Measurements from ENCODE around the gene PIAS4.

Gene PIAS4

DNA sequence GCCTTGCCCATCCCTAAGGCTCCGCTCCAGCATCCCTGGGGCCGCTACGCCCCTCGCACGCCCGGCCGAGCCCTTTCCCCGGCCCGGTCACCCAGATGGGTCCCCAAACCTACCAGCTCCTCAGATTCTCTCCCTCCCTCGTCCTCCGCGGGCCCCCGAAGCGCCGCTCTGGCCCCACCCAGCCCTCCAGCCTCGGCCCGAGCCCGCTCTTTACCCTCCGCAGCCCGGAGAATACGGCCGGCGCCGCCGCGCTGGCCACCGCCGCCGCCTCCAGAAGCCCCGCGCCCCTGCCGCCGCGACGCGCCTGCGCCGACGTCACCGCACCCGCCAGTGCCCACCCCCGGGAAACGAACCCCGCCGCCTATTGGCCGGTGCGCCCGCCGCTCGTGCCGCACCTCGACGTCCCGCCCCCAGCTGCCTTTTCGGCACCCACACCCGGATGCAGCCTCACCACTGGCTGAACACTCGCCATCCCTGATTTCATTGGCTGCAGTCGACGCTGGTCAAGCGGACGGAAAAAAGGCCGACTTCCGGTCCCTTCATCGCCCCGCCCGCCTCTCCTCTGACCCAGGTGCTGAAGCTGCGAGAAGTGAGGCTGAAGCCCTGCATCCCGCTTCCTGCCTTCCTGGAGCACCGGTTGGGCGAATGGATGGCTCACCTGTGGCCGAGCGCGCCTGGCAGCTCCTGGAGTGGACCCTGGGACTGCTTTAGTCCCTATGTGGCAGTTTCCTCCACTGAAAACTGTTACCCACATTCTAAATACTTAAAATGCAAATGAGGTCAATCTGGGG lies 36.5 kb upstream of the PIAS4 start, which contains the start of gene DAPK3:
DAPK3 (minus strand) TSS at position 292 of the 791 bp plus-strand sequence. CDS start 1,364 bp downstream, outside the sequence.
- peak within 1 kb of the TSS; percentile 82 for H3K4me3 ChIP-seq (ENCODE audit: low read depth, low read length)
- DNase-seq (ENCODE audit: low read depth) = peak; percentile 99
- TF ChIP-seq, protein P1, sequence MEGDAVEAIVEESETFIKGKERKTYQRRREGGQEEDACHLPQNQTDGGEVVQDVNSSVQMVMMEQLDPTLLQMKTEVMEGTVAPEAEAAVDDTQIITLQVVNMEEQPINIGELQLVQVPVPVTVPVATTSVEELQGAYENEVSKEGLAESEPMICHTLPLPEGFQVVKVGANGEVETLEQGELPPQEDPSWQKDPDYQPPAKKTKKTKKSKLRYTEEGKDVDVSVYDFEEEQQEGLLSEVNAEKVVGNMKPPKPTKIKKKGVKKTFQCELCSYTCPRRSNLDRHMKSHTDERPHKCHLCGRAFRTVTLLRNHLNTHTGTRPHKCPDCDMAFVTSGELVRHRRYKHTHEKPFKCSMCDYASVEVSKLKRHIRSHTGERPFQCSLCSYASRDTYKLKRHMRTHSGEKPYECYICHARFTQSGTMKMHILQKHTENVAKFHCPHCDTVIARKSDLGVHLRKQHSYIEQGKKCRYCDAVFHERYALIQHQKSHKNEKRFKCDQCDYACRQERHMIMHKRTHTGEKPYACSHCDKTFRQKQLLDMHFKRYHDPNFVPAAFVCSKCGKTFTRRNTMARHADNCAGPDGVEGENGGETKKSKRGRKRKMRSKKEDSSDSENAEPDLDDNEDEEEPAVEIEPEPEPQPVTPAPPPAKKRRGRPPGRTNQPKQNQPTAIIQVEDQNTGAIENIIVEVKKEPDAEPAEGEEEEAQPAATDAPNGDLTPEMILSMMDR (IDR thresholded peaks at IDR 0.05; ENCODE audit: insufficient read depth, low read depth, low read length, missing control alignments) = no peak

GRCh38 chr19:3975144-3975543 lies 32.4 kb upstream of the PIAS4 start:
- TF ChIP-seq, protein P1 (IDR thresholded peaks at IDR 0.05; ENCODE audit: insufficient read depth, low read depth, low read length, missing control alignments) = no peak
- DNase-seq (ENCODE audit: low read depth) = no peak
- H3K4me3 ChIP-seq (ENCODE audit: low read depth, low read length) = no peak overlapping the region

DNA sequence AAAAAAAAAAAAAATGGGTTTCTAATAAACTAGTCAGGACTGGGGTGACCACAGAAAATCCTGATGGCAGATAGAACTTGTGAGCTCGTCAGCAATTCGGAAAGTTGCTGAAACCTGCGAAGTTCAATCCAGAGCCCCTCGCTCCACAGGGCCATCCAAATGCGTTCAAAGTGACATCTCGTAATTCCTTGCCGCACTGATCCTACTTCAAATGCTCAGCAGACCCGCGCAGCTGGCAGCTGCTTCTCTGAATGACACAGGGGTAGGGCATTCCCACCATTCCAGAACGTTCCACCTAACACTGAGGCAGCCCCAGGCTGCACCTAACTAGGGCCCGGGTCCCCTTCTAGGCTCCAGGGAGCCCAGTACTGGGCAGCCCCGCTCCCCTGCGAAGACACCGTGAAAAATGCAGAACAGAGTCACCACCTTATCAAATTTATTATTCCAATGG lies 31.9 kb upstream of the PIAS4 start:
- TF ChIP-seq, protein P1 (IDR thresholded peaks at IDR 0.05; ENCODE audit: insufficient read depth, low read depth, low read length, missing control alignments) = no peak
- no peak overlapping the region for H3K4me3 ChIP-seq (ENCODE audit: low read depth, low read length)
- no peak for DNase-seq (ENCODE audit: low read depth)

DNA sequence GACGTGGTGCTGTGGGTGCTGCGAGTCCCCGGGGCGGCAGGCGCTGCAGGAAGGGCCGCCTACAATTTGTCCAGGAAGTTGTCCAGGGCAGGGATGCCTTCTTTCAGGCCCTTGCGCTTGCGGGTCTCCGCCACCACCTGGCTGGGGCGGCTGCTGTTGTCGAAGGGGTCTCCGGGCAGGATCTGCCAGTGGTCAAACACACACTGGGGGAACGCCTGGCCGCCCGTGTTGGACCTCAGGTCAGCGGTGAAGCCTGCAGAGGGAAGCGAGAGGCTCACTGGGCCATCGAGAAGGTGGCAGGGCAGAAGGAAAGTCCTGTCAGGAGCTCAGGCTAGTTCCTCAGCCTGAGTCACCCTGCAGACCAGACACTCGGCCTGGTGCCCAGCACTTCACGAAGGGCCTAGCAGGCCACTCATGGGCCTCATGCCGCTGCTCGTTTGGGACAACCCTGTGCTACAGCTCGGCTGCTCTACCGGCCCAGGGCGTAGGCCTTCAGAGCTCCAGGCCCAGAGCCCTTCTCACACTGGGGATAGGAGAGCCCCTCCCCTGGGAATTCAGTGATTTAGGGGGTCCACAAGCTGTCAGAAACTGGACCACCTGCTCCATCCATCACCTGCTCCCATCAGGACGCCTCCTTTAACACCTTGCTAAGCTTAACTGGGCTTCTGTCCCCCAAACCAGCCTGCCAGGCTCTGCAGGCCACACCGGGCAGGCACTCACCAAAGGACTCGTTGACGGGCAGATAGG lies 30.9 kb upstream of the PIAS4 start:
- TF ChIP-seq, protein P1 (IDR thresholded peaks at IDR 0.05; ENCODE audit: insufficient read depth, low read depth, low read length, missing control alignments) = no peak
- DNase-seq (ENCODE audit: low read depth) = no peak
- H3K4me3 ChIP-seq (ENCODE audit: low read depth, low read length) = no peak overlapping the region

GRCh38 chr19:3977242-3978143 lies 30.0 kb upstream of the PIAS4 start:
- no peak overlapping the region for H3K4me3 ChIP-seq (ENCODE audit: low read depth, low read length)
- DNase-seq (ENCODE audit: low read depth) = no peak

GRCh38 chr19:3978145-3978544 lies 29.4 kb upstream of the PIAS4 start:
- TF ChIP-seq, protein P1 (IDR thresholded peaks at IDR 0.05; ENCODE audit: insufficient read depth, low read depth, low read length, missing control alignments) = no peak
- H3K4me3 ChIP-seq (ENCODE audit: low read depth, low read length) = no peak overlapping the region

More at GRCh38 chr19:3977242-3978143, 30.0 kb upstream of the PIAS4 start:
- TF ChIP-seq, protein P1 (IDR thresholded peaks at IDR 0.05; ENCODE audit: insufficient read depth, low read depth, low read length, missing control alignments) = peak; percentile 10

More at GRCh38 chr19:3978145-3978544, 29.4 kb upstream of the PIAS4 start:
- no peak for DNase-seq (ENCODE audit: low read depth)
